ENCODE results near the gene ACOXL.

- no peak for TF ChIP-seq CTCF (IDR thresholded peaks at IDR 0.05)
- no peak for TF ChIP-seq POLR2A (IDR thresholded peaks at IDR 0.05)
These were observed 171.2 kb downstream of the ACOXL start for GRCh38 chr2:110903548-110903947.

Data from esophagus squamous epithelium (tissue), 4 donors.